Psoas muscle (tissue), 8 donors: ENCODE results near the gene DNAJC1. TPM values are rescaled to one million over a fixed set of nuclear protein-coding genes. Genes with fewer than 3 reads are reported as not detected.

ENCODE experiments used
- ATAC-seq, 4 donors: fragments of 200-7000 bp; cut with Tn5 transposase; one replicate each; pipeline ENCODE4 v1.9.1; 2020; ENCODE audit warnings: moderate library complexity in 3 of 4, mild to moderate bottlenecking in 2 of 4
- DNase-seq, 2 donors: peaks; one replicate each; pipeline ENCODE4 v3.0.0-alpha.2; 2020
- H3K27ac ChIP-seq: fragments of 200-600 bp; one replicate; pipeline ENCODE4 v1.8.0; 2022
- H3K27me3 ChIP-seq, 3 donors: fragments of 200-600 bp in 1 of 3; one replicate each; pipeline versions ENCODE4 v1.6.1 to v1.8.0; 2013 to 2022; ENCODE audit warnings: low read length in 2 of 3, mild to moderate bottlenecking in 2 of 3, moderate library complexity in 1 of 3; ENCODE audit not compliant: insufficient read depth in 3 of 3
- H3K36me3 ChIP-seq, 2 donors: fragments of 200-600 bp in 1 of 2; one replicate each; pipeline versions ENCODE4 v1.6.1 to v1.8.0; 2013 to 2022; ENCODE audit warnings: low read depth in 1 of 2, mild to moderate bottlenecking in 1 of 2, moderate library complexity in 1 of 2; ENCODE audit not compliant: insufficient read depth in 1 of 2
- H3K4me1 ChIP-seq: fragments of 200-600 bp; one replicate; pipeline ENCODE4 v1.8.0; 2022
- H3K4me3 ChIP-seq: fragments of 200-600 bp; one replicate; pipeline ENCODE4 v1.8.0; 2022; ENCODE audit warnings: mild to moderate bottlenecking
- H3K9me3 ChIP-seq: fragments of 200-600 bp; one replicate; pipeline ENCODE4 v1.8.0; 2022
- CTCF ChIP-seq: fragments of 200-600 bp; IDR thresholded peaks from one replicate; pipeline ENCODE4 v1.8.0; 2022; ENCODE audit warnings: antibody characterized with exemption
- WGBS, 3 donors: extraction: QIAGEN DNeasy Blood & Tissue Kit; methylation state at CpG; one replicate each; pipeline versions ENCODE4 v1.1.6 to v1.1.7; 2013; 5-methylcytosine and 5-hydroxymethylcytosine counted together
- intact Hi-C, 2 donors: fragments of 100-400 bp; cut with DNase I; formaldehyde crosslinking; loops; one replicate each; pipeline versions ENCODE4 v1.11.0 to v1.14.2; 2022
- polyA plus RNA-seq, 3 donors: library from polyadenylated mRNA; stranded (reverse); fragments of 200-250 nt; gene quantifications; one replicate each; pipeline ENCODE4 v1.2.3, GENCODE V29; 2013
- total RNA-seq, 4 donors: library from RNA; stranded (reverse); fragmentation: NEBNext Ultra II Directional in 2 of 4; extraction: Animal tissue kit (Norgen Biotek cat#: 25700) in 2 of 4; gene quantifications; one replicate each; pipeline versions ENCODE4 v1.2.1 to v1.2.4, GENCODE V29; 2021 to 2023
- donor health status: healthy with polysubstance abuse.
- donor health status: DM: no; HTN: no; CAD: no; lungs with moderate emphysema.
- donor health status: Bipolar disorder and iron deficiency.
- donor health status: healthy.
- donor health status: DM: yes; HTN: yes; CAD: no.
- donor health status: DM: no; HTN: no; CAD: no.
- donor health status: DM: no; HTN: no; CAD: no.
- donor health status: DM: yes; HTN: yes; CAD: no.

DNAJC1 gene
- total and polyA plus RNA-seq, 7 donors = 6.7 to 21.5 (median 13.2) TPM

GRCh38 chr10:21814866-21815265 lies 188.7 kb downstream of the DNAJC1 start:
- no peaks in the 10 kb centered on the region for H3K27me3 ChIP-seq
- H3K36me3 ChIP-seq = no peaks in the 10 kb centered on the region
- intact Hi-C loops = no loop called here
- H3K4me1 ChIP-seq = no peaks in the 10 kb centered on the region
- H3K4me3 ChIP-seq = no peak overlapping the region
- no peak for DNase-seq
- TF ChIP-seq CTCF = no peak
- H3K27ac ChIP-seq = no peak overlapping the region
- H3K9me3 ChIP-seq = no peaks in the 10 kb centered on the region
- ATAC-seq = no peak
- WGBS, 3 donors = 60 to 68% (median 61%) methylated on average over 2 of the region's 2 CpGs

- no peak overlapping the region for H3K27ac ChIP-seq
- H3K4me1 ChIP-seq = no peaks in the 10 kb centered on the region
- ATAC-seq (no peak), DNase-seq (no peak)
- no peak for TF ChIP-seq CTCF
- H3K27me3 ChIP-seq = no peaks in the 10 kb centered on the region
- H3K36me3 ChIP-seq = no peaks in the 10 kb centered on the region
- WGBS, 3 donors = 63 to 83% (median 74%) methylated on average over 2 of the region's 2 CpGs
- no peak overlapping the region for H3K4me3 ChIP-seq
- intact Hi-C loops = no loop called here
- no peaks in the 10 kb centered on the region for H3K9me3 ChIP-seq
Measured at GRCh38 chr10:21813946-21814345, 189.6 kb downstream of the DNAJC1 start.

GRCh38 chr10:21811245-21811585 lies 192.3 kb downstream of the DNAJC1 start:
- DNase-seq = no peak
- 91 to 95% (median 93%) methylated on average over 2 of the region's 2 CpGs for WGBS, 3 donors
- no peaks in the 10 kb centered on the region for H3K36me3 ChIP-seq
- no peak overlapping the region for H3K27ac ChIP-seq
- intact Hi-C loops = no loop called here
- ATAC-seq = no peak
- no peak for TF ChIP-seq CTCF
- H3K27me3 ChIP-seq = no peaks in the 10 kb centered on the region
- no peak overlapping the region for H3K4me3 ChIP-seq
- H3K9me3 ChIP-seq = no peaks in the 10 kb centered on the region
- no peaks in the 10 kb centered on the region for H3K4me1 ChIP-seq

- WGBS, 3 donors = 95 to 96% (median 95%) methylated on average over 7 of the region's 7 CpGs
- Histone ChIP-seq H3K36me3 (no peaks in the 10 kb centered on the region), H3K4me3 (no peak overlapping the region), H3K27ac (no peak overlapping the region), H3K4me1 (no peaks in the 10 kb centered on the region), H3K27me3 (no peaks in the 10 kb centered on the region), H3K9me3 (no peaks in the 10 kb centered on the region)
- DNase-seq = no peak
- no peak for TF ChIP-seq CTCF
- intact Hi-C loops = no loop called here
- ATAC-seq = no peak
Measured at GRCh38 chr10:21810582-21811244, 192.8 kb downstream of the DNAJC1 start.

- ATAC-seq (no peak), DNase-seq (no peak)
- Histone ChIP-seq H3K27ac (no peak overlapping the region), H3K4me3 (no peak overlapping the region), H3K9me3 (no peaks in the 10 kb centered on the region), H3K27me3 (no peaks in the 10 kb centered on the region), H3K4me1 (no peaks in the 10 kb centered on the region), H3K36me3 (no peaks in the 10 kb centered on the region)
- intact Hi-C loops = no loop called here
- WGBS, 3 donors = 57 to 61% (median 58%) methylated on average over 3 of the region's 3 CpGs
- TF ChIP-seq CTCF = no peak
Measured at GRCh38 chr10:21808550-21808949, 195.0 kb downstream of the DNAJC1 start.
